Activated CD8-positive, alpha-beta T cell treated with anti-CD3 and anti-CD28 coated beads for 36 hours (primary cell): ENCODE measurements around the gene SEMA6B. TPM values are rescaled to one million over a fixed set of nuclear protein-coding genes. Genes with fewer than 3 reads are reported as not detected.

Experiments used
- ATAC-seq: fragments of 200-7000 bp; cut with Tn5 transposase; one replicate; pipeline ENCODE4 v1.10.0; 2021; ENCODE audit warnings: mild to moderate bottlenecking, moderate library complexity
- CTCF ChIA-PET: fragments of 350-600 bp; sonication (Branson Sonifier 250); formaldehyde crosslinking; loops from one replicate; lab custom pipeline; 2021; ENCODE audit warnings: antibody characterized with exemption; lab: Charles Lee
- POLR2A ChIA-PET: fragments of 350-600 bp; sonication (Branson Sonifier 250); formaldehyde crosslinking; loops from one replicate; lab custom pipeline; 2021; ENCODE audit warnings: antibody characterized with exemption; lab: Charles Lee
- DNase-seq: peaks from one replicate; pipeline ENCODE4 v3.0.0-alpha.2; 2020
- H3K27ac Mint-ChIP-seq: one replicate; pipeline ENCODE4 v1.8.0; 2021; ENCODE audit warnings: mild to moderate bottlenecking, mixed read lengths
- H3K27me3 Mint-ChIP-seq: one replicate; pipeline ENCODE4 v1.8.0; 2021; ENCODE audit warnings: mixed read lengths
- H3K36me3 Mint-ChIP-seq: one replicate; pipeline ENCODE4 v1.8.0; 2021; ENCODE audit warnings: low read depth, mixed read lengths
- H3K4me1 Mint-ChIP-seq: one replicate; pipeline ENCODE4 v1.8.0; 2021; ENCODE audit warnings: low read depth, mixed read lengths
- H3K4me3 Mint-ChIP-seq: one replicate; pipeline ENCODE4 v1.8.0; 2021; ENCODE audit warnings: mild to moderate bottlenecking, moderate library complexity, mixed read lengths
- H3K9me3 Mint-ChIP-seq: one replicate; pipeline ENCODE4 v1.8.0; 2021; ENCODE audit warnings: mixed read lengths
- CTCF ChIP-seq: fragments of 200-600 bp; IDR thresholded peaks from one replicate; pipeline ENCODE4 v1.8.0; 2022; ENCODE audit warnings: antibody characterized with exemption, mild to moderate bottlenecking
- intact Hi-C: fragments of 100-400 bp; cut with micrococcal nuclease; formaldehyde crosslinking; loops from one replicate; pipeline ENCODE4 v1.10.0; 2022
- total RNA-seq, 2 experiments: library from RNA; stranded (reverse); gene quantifications; one replicate each; pipeline ENCODE4 v1.2.3, GENCODE V29; 2021

SEMA6B gene
- total RNA-seq, 2 experiments from 2014 or later = not detected

GRCh38 chr19:4508698-4509097 lies 50.8 kb downstream of the SEMA6B start:
- ATAC-seq = no peak
- ChIA-PET POLR2A (interaction anchor here (1.5 kb wide), 1 partner anchor 27 kb away, joined by 4 read pairs; the partner anchor contains the start of gene PLIN5), CTCF (interaction anchor here (0.7 to 0.9 kb wide), 2 partner anchors 10 to 16 kb away, joined by 3 read pairs; partner anchors contain the start of gene PLIN4)
- H3K27me3 Mint-ChIP-seq = no peaks in the 10 kb centered on the region
- peaks cover 8% of the 10 kb centered on the region for H3K4me1 Mint-ChIP-seq
- H3K4me3 Mint-ChIP-seq = no peak overlapping the region
- no peaks in the 10 kb centered on the region for H3K9me3 Mint-ChIP-seq
- TF ChIP-seq CTCF = no peak
- intact Hi-C loops = no loop called here
- no peak for DNase-seq
- peaks cover 3% of the 10 kb centered on the region for H3K36me3 Mint-ChIP-seq
- H3K27ac Mint-ChIP-seq = no peak overlapping the region

- CTCF ChIA-PET = interaction anchor here (1.1 kb wide), 1 partner anchor 15 kb away, joined by 4 read pairs; no protein-coding TSS in a partner anchor
- peaks cover 3% of the 10 kb centered on the region for H3K36me3 Mint-ChIP-seq
- H3K9me3 Mint-ChIP-seq = no peaks in the 10 kb centered on the region
- no peak overlapping the region for H3K4me3 Mint-ChIP-seq
- ATAC-seq (no peak), DNase-seq (no peak)
- H3K27ac Mint-ChIP-seq = no peak overlapping the region
- no peaks in the 10 kb centered on the region for H3K27me3 Mint-ChIP-seq
- H3K4me1 Mint-ChIP-seq = peaks cover 8% of the 10 kb centered on the region
- TF ChIP-seq CTCF = no peak
- POLR2A ChIA-PET = interaction anchor here (1.5 kb wide), 1 partner anchor 28 kb away, joined by 4 read pairs; the partner anchor contains the start of gene PLIN5
- intact Hi-C loops = no loop called here
Measured at GRCh38 chr19:4507804-4508203, 51.7 kb downstream of the SEMA6B start.

- Mint-ChIP-seq H3K27me3 (no peaks in the 10 kb centered on the region), H3K27ac (no peak overlapping the region), H3K9me3 (no peaks in the 10 kb centered on the region), H3K4me3 (no peak overlapping the region), H3K4me1 (peaks cover 8% of the 10 kb centered on the region), H3K36me3 (peaks cover 3% of the 10 kb centered on the region)
- TF ChIP-seq CTCF = no peak
- no peak for ATAC-seq
- intact Hi-C loops = no loop called here
- ChIA-PET CTCF (interaction anchor here (1.1 kb wide), 1 partner anchor 16 kb away, joined by 4 read pairs; no protein-coding TSS in a partner anchor), POLR2A (no interaction called here)
- no peak for DNase-seq
Measured at GRCh38 chr19:4507150-4507452, 52.4 kb downstream of the SEMA6B start.

- Mint-ChIP-seq H3K27ac (no peak overlapping the region), H3K4me3 (no peak overlapping the region), H3K4me1 (peaks cover 8% of the 10 kb centered on the region), H3K27me3 (no peaks in the 10 kb centered on the region), H3K9me3 (no peaks in the 10 kb centered on the region), H3K36me3 (peaks cover 3% of the 10 kb centered on the region)
- ChIA-PET POLR2A (no interaction called here), CTCF (interaction anchor here (0.7 to 1.1 kb wide), 2 partner anchors 17 to 187 kb away, joined by 3 to 4 read pairs; no protein-coding TSS in a partner anchor)
- no peak for TF ChIP-seq CTCF
- intact Hi-C loops = no loop called here
- ATAC-seq (peak; percentile 69), DNase-seq (peak; percentile 30)
Measured at GRCh38 chr19:4506449-4507149, 52.9 kb downstream of the SEMA6B start.
